HepG2 (cell line): ENCODE results near the gene SLTM. TPM values are rescaled to one million over a fixed set of nuclear protein-coding genes. Genes with fewer than 3 reads are reported as not detected.
A peak's percentile ranks its signal among the peaks of the same experiment; 100 is the strongest.

Experiments used
- ARID4A ChIP-seq: sonication (generic); formaldehyde crosslinking; IDR thresholded peaks from 2 replicates; pipeline ENCODE4 v1.5.0; 2020; ENCODE audit warnings: mild to moderate bottlenecking, missing genetic modification reagents, borderline replicate concordance
- CHD4 ChIP-seq: fragments of 200-600 bp; sonication (generic); IDR thresholded peaks from 2 replicates; pipeline ENCODE4 v1.7.0; 2017; ENCODE audit warnings: mild to moderate bottlenecking, low read length, borderline replicate concordance
- CREB3 ChIP-seq: sonication (generic); formaldehyde crosslinking; IDR thresholded peaks from 2 replicates; pipeline ENCODE4 v1.5.0; 2020; ENCODE audit warnings: missing genetic modification reagents
- HINFP ChIP-seq: sonication (generic); formaldehyde crosslinking; IDR thresholded peaks from 2 replicates; pipeline ENCODE4 v1.4.0; 2020; ENCODE audit warnings: low read depth, mild to moderate bottlenecking, missing genetic modification reagents
- SP2 ChIP-seq: sonication (generic); formaldehyde crosslinking; IDR thresholded peaks from 2 replicates; pipeline ENCODE4 v1.5.1; 2020; ENCODE audit warnings: mild to moderate bottlenecking, missing genetic modification reagents
- TFDP1 ChIP-seq: IDR thresholded peaks from 2 replicates; pipeline ENCODE4 v1.6.1; 2016; ENCODE audit warnings: missing compliant biosample characterization, missing genetic modification reagents, borderline replicate concordance
- TIGD3 ChIP-seq: sonication (generic); formaldehyde crosslinking; IDR thresholded peaks from 2 replicates; pipeline ENCODE4 v1.5.1; 2020; ENCODE audit warnings: mild to moderate bottlenecking, missing genetic modification reagents, borderline replicate concordance
- WIZ ChIP-seq: sonication (generic); formaldehyde crosslinking; IDR thresholded peaks from 2 replicates; pipeline ENCODE4 v1.5.1; 2020; ENCODE audit warnings: mild to moderate bottlenecking, missing genetic modification reagents
- ZBTB33 ChIP-seq: sonication (generic); formaldehyde crosslinking; IDR thresholded peaks from 2 replicates; pipeline ENCODE4 v1.4.0; 2020; ENCODE audit warnings: missing genetic modification reagents
- ZBTB43 ChIP-seq: sonication (generic); formaldehyde crosslinking; conservative IDR thresholded peaks from 2 replicates; pipeline ENCODE4 v1.4.0; 2020; ENCODE audit warnings: missing genetic modification reagents
- ZNF362 ChIP-seq: sonication (generic); formaldehyde crosslinking; IDR thresholded peaks from 2 replicates; pipeline ENCODE4 v1.4.0; 2020; ENCODE audit warnings: missing genetic modification reagents, mild to moderate bottlenecking, borderline replicate concordance
- ZNF460 ChIP-seq: sonication (generic); formaldehyde crosslinking; IDR thresholded peaks from 2 replicates; pipeline ENCODE4 v1.5.1; 2020; ENCODE audit warnings: missing genetic modification reagents, mild to moderate bottlenecking, borderline replicate concordance
- polyA plus RNA-seq, 8 experiments: library from polyadenylated mRNA; depleted of rRNA in 3 of 8; stranded (reverse) in 7 of 8; unstranded in 1 of 8; fragments of >200 nt; fragmentation: Illumina TruSeq in 4 of 8; extraction: Trizol in 4 of 8; gene quantifications; 2 replicates each; pipeline versions ENCODE4 v1.2.1 to v1.2.3, GENCODE V29; 2011 to 2016; ENCODE audit warnings: low read depth in 4 of 8, missing spikeins in 1 of 8, mixed read lengths in 1 of 8; ENCODE audit not compliant: insufficient read depth in 1 of 8
- total RNA-seq, 5 experiments: library from RNA; depleted of rRNA; stranded (reverse); fragments of >200 nt; fragmentation: Illumina TruSeq; extraction: Trizol; gene quantifications; 2 replicates each; pipeline ENCODE4 v1.2.3, GENCODE V29; 2016; ENCODE audit warnings: low read depth in 1 of 5

The SLTM gene
- total and polyA plus RNA-seq, 2 of the 13 experiments (the other 11 are each of a cell fraction or from before 2014, with no cell fraction given), result 22.0 to 64.2 TPM

GRCh38 chr15:58933281-58934113 is at the start of gene SLTM (continued):
- peak; percentile 89 for TF ChIP-seq ARID4A (CRISPR knock-in tag)
- TF ChIP-seq TFDP1 (CRISPR knock-in tag), result peak; percentile 36; the same call in 1 of the 2 replicates
- TF ChIP-seq CHD4, result no peak
- 0 out of 2 replicates have a peak, but pooled peaks have one; percentile 12 for TF ChIP-seq SP2 (CRISPR knock-in tag)
- TF ChIP-seq CREB3 (CRISPR knock-in tag), result no peak
- TF ChIP-seq HINFP (CRISPR knock-in tag), result peak; percentile 97
- no peak for TF ChIP-seq WIZ (CRISPR knock-in tag)
- TF ChIP-seq TIGD3 (CRISPR knock-in tag), result no peak
- no peak for TF ChIP-seq ZBTB33
- no peak for TF ChIP-seq ZNF460 (CRISPR knock-in tag)
- no peak for TF ChIP-seq ZNF362
- TF ChIP-seq ZBTB43, result peak; percentile 47; the same call in 1 of the 2 replicates
